HL-60 (cell line): ENCODE results near the gene FAM234B.

Source experiments
- DNase-seq, 2 experiments: peaks; one replicate each; pipeline ENCODE4 v3.0.0-alpha.2; 2010 to 2020; ENCODE audit warnings: low read depth in 1 of 2, low spot score in 1 of 2
- H3K27ac ChIP-seq: fragments of 250-450 bp; sonication (Bioruptor Pico); replicated peaks from 2 replicates; pipeline ENCODE4 v1.5.1; 2020; ENCODE audit warnings: mild to moderate bottlenecking, moderate library complexity
- H3K27me3 ChIP-seq: fragments of 250-450 bp; sonication (Bioruptor Pico); 2 replicates; pipeline ENCODE4 v1.5.1; 2021; ENCODE audit warnings: mild to moderate bottlenecking, moderate library complexity; ENCODE audit not compliant: insufficient read depth, poor library complexity, severe bottlenecking
- H3K4me3 ChIP-seq: replicated peaks from 2 replicates; pipeline ENCODE4 v1.5.1; 2011; ENCODE audit warnings: mild to moderate bottlenecking, control low read depth, low read length; ENCODE audit not compliant: insufficient read depth
- CTCF ChIP-seq: IDR thresholded peaks from one replicate; pipeline ENCODE4 v1.5.1; 2011; ENCODE audit warnings: low read length, control low read depth, inconsistent platforms; ENCODE audit not compliant: insufficient read depth
- GABPA ChIP-seq: IDR thresholded peaks from 2 replicates; pipeline ENCODE4 v1.6.1; 2012; ENCODE audit warnings: low read depth
- POLR2AphosphoS5 ChIP-seq: IDR thresholded peaks from 2 replicates; pipeline ENCODE4 v1.6.1; 2012; ENCODE audit warnings: low read depth
- REST ChIP-seq: IDR thresholded peaks from 2 replicates; pipeline ENCODE4 v1.6.1; 2012; ENCODE audit warnings: low read depth; ENCODE audit not compliant: insufficient replicate concordance
- SPI1 ChIP-seq: IDR thresholded peaks from 2 replicates; pipeline ENCODE4 v1.6.1; 2012; ENCODE audit warnings: low read depth, mild to moderate bottlenecking, borderline replicate concordance

The FAM234B gene

GRCh38 chr12:13105781-13106180 is 61.6 kb downstream of the FAM234B start:
- TF ChIP-seq CTCF (no peak), REST (no peak), POLR2AphosphoS5 (no peak), GABPA (no peak), SPI1 (no peak)
- Histone ChIP-seq H3K27me3 (no peaks in the 10 kb centered on the region), H3K4me3 (no peak overlapping the region), H3K27ac (no peak overlapping the region)
- DNase-seq, result no peak

GRCh38 chr12:13106666-13107065 is 62.5 kb downstream of the FAM234B start:
- H3K27ac ChIP-seq, result no peak overlapping the region
- H3K27me3 ChIP-seq, result no peaks in the 10 kb centered on the region
- TF ChIP-seq REST, result no peak
- no peak for TF ChIP-seq SPI1
- no peak for TF ChIP-seq GABPA
- TF ChIP-seq CTCF, result no peak
- TF ChIP-seq POLR2AphosphoS5, result no peak
- H3K4me3 ChIP-seq, result no peak overlapping the region
- no peak for DNase-seq

GRCh38 chr12:13112968-13113367 is 68.8 kb downstream of the FAM234B start:
- TF ChIP-seq POLR2AphosphoS5, result no peak
- no peak for TF ChIP-seq SPI1
- no peak for TF ChIP-seq CTCF
- no peak for TF ChIP-seq REST
- TF ChIP-seq GABPA, result no peak
- no peak overlapping the region for H3K27ac ChIP-seq
- H3K27me3 ChIP-seq, result no peaks in the 10 kb centered on the region
- no peak overlapping the region for H3K4me3 ChIP-seq
- DNase-seq, result no peak
